SKM-1 treated with dmso at 0.1 percent for 144 hours (cell line): ENCODE measurements around the gene TYR.
"Not testable (repeated sequence)": the region's sequence is repeated elsewhere in the genome, so short reads cannot be mapped to it uniquely, and the experiment has no call there.

Experiments used
- DNase-seq: peaks from one replicate; lab custom pipeline; 2025; ENCODE audit not compliant: unreplicated experiment; lab: John Stamatoyannopoulos, UW

The TYR gene

DNA sequence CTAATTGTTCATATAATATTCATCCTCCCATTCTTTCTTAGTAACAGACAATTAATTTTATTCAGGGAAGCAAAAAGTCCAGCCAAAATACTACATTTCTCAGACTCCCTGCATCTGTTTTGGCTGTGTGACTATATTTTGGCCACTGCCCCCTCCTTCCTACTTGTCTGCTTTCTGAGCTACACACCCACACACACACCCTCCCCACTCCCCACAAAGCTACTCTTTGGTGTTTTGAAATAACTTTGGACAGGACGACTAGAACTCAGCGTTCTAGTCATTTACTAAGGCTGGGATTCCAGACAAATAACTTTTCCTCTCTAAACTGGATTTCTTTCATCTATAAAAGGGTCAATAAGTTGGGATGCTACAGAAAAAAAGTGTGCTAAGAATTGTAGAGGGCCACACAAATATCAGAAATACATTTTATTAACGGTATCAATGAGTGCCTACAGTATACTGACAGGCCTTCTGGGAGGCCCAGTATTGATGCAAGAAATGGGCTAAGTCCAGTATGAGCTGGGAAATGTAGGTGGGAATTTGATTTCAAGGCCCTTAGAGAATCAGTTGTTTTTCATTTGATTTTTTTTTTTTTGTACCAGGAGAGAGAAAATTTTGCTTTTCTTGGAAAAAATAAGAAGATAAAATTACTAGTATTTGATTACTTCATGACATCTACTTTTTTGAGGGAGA is 165.4 kb downstream of the TYR start:
- DNase-seq = not testable (repeated sequence)
